Fibroblast of lung (primary cell): ENCODE data around the gene CTU1. TPM values are rescaled to one million over a fixed set of nuclear protein-coding genes. Genes with fewer than 3 reads are reported as not detected.

Experiments
- DNase-seq, 2 donors: peaks; one replicate each; pipeline versions ENCODE4 v3.0.0 to v3.0.0-alpha.2; 2010; ENCODE audit warnings: low read depth in 2 of 2
- H2AFZ ChIP-seq: 2 replicates; pipeline ENCODE4 v1.5.1; 2012; ENCODE audit warnings: low read length, control low read depth, inconsistent platforms
- H3K27ac ChIP-seq: 2 replicates; pipeline ENCODE4 v1.5.1; 2011; ENCODE audit warnings: low read length, control low read depth; ENCODE audit not compliant: insufficient read depth
- H3K27me3 ChIP-seq: 2 replicates; pipeline ENCODE4 v1.5.1; 2011; ENCODE audit warnings: mild to moderate bottlenecking, low read length; ENCODE audit not compliant: control insufficient read depth, insufficient read depth
- H3K36me3 ChIP-seq: 2 replicates; pipeline ENCODE4 v1.5.1; 2011; ENCODE audit warnings: low read length; ENCODE audit not compliant: control insufficient read depth, insufficient read depth
- H3K4me1 ChIP-seq: 2 replicates; pipeline ENCODE4 v1.5.1; 2011; ENCODE audit warnings: low read length; ENCODE audit not compliant: control insufficient read depth, insufficient read depth; ENCODE audit errors: extremely low read depth
- H3K4me2 ChIP-seq: 2 replicates; pipeline ENCODE4 v1.5.1; 2011; ENCODE audit warnings: low read length, control low read depth; ENCODE audit not compliant: insufficient read depth; ENCODE audit errors: extremely low read depth
- H3K4me3 ChIP-seq, 4 experiments: fragments of 200-600 bp in 1 of 4; sonication (generic) in 1 of 4; replicated peaks in 1 of 4; 2 replicates each; pipeline ENCODE4 v1.5.1; 2011 to 2016; ENCODE audit warnings: low read length in 4 of 4, low read depth in 3 of 4, mild to moderate bottlenecking in 3 of 4, control low read depth in 2 of 4, inconsistent platforms in 1 of 4, mixed read lengths in 1 of 4; ENCODE audit not compliant: insufficient read depth in 1 of 4; ENCODE audit errors: control extremely low read depth in 1 of 4
- H3K79me2 ChIP-seq: 2 replicates; pipeline ENCODE4 v1.5.1; 2012; ENCODE audit warnings: mild to moderate bottlenecking, low read length, inconsistent platforms; ENCODE audit not compliant: control insufficient read depth, insufficient read depth
- H3K9ac ChIP-seq: 2 replicates; pipeline ENCODE4 v1.5.1; 2011; ENCODE audit warnings: mild to moderate bottlenecking, low read length, control low read depth; ENCODE audit not compliant: insufficient read depth
- H3K9me3 ChIP-seq: 2 replicates; pipeline ENCODE4 v1.5.1; 2012; ENCODE audit warnings: low read depth, low read length; ENCODE audit not compliant: control insufficient read depth, insufficient read depth
- H4K20me1 ChIP-seq: 2 replicates; pipeline ENCODE4 v1.5.1; 2011; ENCODE audit warnings: low read length; ENCODE audit not compliant: control insufficient read depth, insufficient read depth; ENCODE audit errors: extremely low read depth
- EZH2 ChIP-seq: IDR thresholded peaks from 2 replicates; pipeline ENCODE4 v1.5.1; 2012; ENCODE audit warnings: low read length, control low read depth, mild to moderate bottlenecking; ENCODE audit errors: missing control alignments
- polyA plus RNA-seq, 2 donors: library from polyadenylated mRNA; depleted of rRNA in 1 of 2; stranded (reverse) in 1 of 2; unstranded in 1 of 2; fragments of >200 nt; gene quantifications; 2 replicates each; pipeline ENCODE4 v1.2.1, GENCODE V29; 2011 to 2012; ENCODE audit warnings: missing spikeins in 1 of 2
- total RNA-seq: library from RNA; depleted of rRNA; stranded (reverse); fragments of >200 nt; gene quantifications from 2 replicates; pipeline ENCODE4 v1.2.1, GENCODE V29; 2014
- TF ChIP-seq, protein P1 (sequence below), 2 donors: IDR thresholded peaks in 1 of 2; conservative IDR thresholded peaks in 1 of 2; 1 replicate in 1 of 2; 2 replicates in 1 of 2; pipeline ENCODE4 v1.5.1; 2011 to 2012; ENCODE audit warnings: low read length in 2 of 2, control low read depth in 1 of 2, inconsistent platforms in 1 of 2, low read depth in 1 of 2, mild to moderate bottlenecking in 1 of 2

CTU1 gene
- total and polyA plus RNA-seq, 2 donors (not counting 1 experiment from before 2014, with no cell fraction given), result 1.2 to 8.1 TPM

DNA sequence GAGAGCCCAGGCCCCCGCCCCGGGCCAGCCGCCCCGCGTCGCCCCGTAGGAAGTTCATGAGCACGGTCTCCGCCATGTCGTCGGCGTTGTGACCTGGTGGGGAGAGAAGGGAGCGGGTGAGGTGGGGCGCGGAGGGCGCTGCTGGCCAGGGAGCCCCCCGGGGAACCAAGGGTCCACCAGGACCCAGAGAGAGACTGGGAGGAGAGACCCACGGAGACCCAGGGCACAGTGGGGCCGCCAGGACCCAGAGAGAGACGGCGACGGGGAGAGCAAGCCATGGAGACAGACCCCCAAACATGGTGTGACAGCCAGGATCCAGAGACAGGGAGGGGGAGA is 9.2 kb downstream of the CTU1 start:
- no peak overlapping the region for H3K4me2 ChIP-seq

DNA sequence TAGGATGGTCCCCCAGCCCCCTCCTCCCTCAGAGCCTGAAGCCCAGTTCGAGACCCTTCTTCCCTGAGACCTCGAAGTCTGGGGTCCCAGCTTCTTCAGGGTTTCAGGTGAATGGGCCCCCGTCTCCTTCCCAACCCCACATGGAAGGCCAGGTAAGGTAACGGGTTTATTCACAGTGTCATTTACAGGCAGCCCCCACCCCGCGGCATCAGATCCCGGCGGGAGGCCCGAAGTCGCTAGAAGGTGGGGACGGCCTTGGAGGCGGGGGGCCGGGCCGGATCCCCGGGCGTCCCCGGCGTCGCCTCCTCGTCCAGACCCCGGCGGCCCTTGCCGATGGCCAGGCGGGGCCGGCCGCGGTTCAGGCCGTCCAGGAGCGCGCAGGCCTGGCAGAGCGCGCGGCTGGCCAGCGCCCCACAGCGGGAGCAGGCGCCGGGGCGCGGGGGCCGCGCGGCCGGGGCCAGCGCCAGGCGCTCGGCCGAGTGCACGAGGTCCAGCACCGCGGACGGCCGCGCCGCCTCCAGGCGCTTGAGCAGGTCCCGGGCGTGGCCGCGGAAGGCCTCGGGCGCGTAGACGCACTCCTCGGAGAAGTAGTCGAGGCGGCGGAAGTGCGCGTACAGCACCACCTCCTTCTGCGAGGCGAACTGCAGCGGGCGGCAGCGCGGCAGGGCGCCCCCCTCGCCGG is 9.7 kb downstream of the CTU1 start:
- peaks cover 4% of the 10 kb centered on the region for H3K36me3 ChIP-seq
- H3K4me1 ChIP-seq, result no peaks in the 10 kb centered on the region
- no peak overlapping the region for H3K27ac ChIP-seq
- TF ChIP-seq, protein P1, sequence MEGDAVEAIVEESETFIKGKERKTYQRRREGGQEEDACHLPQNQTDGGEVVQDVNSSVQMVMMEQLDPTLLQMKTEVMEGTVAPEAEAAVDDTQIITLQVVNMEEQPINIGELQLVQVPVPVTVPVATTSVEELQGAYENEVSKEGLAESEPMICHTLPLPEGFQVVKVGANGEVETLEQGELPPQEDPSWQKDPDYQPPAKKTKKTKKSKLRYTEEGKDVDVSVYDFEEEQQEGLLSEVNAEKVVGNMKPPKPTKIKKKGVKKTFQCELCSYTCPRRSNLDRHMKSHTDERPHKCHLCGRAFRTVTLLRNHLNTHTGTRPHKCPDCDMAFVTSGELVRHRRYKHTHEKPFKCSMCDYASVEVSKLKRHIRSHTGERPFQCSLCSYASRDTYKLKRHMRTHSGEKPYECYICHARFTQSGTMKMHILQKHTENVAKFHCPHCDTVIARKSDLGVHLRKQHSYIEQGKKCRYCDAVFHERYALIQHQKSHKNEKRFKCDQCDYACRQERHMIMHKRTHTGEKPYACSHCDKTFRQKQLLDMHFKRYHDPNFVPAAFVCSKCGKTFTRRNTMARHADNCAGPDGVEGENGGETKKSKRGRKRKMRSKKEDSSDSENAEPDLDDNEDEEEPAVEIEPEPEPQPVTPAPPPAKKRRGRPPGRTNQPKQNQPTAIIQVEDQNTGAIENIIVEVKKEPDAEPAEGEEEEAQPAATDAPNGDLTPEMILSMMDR (conservative IDR thresholded peaks at IDR 0.05 in 1 of 2, IDR thresholded peaks at IDR 0.05 in 1 of 2; ENCODE audit: low read depth in 1 of 2, low read length in 2 of 2), result no peak
- TF ChIP-seq EZH2, result no peak
- H3K4me2 ChIP-seq, result no peak overlapping the region
- DNase-seq, result peak; percentile 6 to 33
- H3K9me3 ChIP-seq, result no peaks in the 10 kb centered on the region
- no peak overlapping the region for H3K9ac ChIP-seq
- no peaks in the 10 kb centered on the region for H3K79me2 ChIP-seq
- H3K4me3 ChIP-seq, result no peak overlapping the region
- H4K20me1 ChIP-seq, result no peaks in the 10 kb centered on the region
- H2AFZ ChIP-seq, result no peak overlapping the region
- no peaks in the 10 kb centered on the region for H3K27me3 ChIP-seq

More for the DNA sequence above, 9.2 kb downstream of the CTU1 start:
- Histone ChIP-seq H3K4me1 (no peaks in the 10 kb centered on the region), H3K79me2 (no peaks in the 10 kb centered on the region), H2AFZ (no peak overlapping the region), H3K9me3 (no peaks in the 10 kb centered on the region), H3K27ac (no peak overlapping the region), H3K27me3 (no peaks in the 10 kb centered on the region), H3K36me3 (peaks cover 6% of the 10 kb centered on the region), H3K4me3 (no peak overlapping the region), H3K9ac (no peak overlapping the region), H4K20me1 (no peaks in the 10 kb centered on the region)
- no peak for DNase-seq
- TF ChIP-seq, protein P1 (conservative IDR thresholded peaks at IDR 0.05 in 1 of 2, IDR thresholded peaks at IDR 0.05 in 1 of 2; ENCODE audit: low read depth in 1 of 2, low read length in 2 of 2), result no peak

DNA sequence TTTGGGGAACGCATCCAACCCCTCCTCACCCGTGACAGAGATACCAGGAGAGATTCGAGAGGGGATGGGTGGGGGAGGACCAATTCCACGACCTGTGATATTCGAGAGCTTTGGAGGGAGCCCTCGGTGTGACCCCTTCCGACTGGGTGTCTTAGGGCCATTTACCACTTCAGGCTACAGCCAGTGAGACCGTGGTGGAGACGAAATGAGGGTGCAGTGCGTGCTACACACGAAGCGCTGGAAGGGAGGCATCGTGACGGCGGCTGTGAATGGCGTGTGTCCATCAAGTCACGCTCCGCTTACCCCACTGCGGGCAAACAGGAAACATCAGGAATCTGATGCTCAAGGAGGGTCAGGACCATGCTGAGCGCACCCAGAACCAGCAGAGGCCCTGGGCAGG is 10.4 kb downstream of the CTU1 start:
- Histone ChIP-seq H3K4me2 (no peak overlapping the region), H3K36me3 (peaks cover 4% of the 10 kb centered on the region), H3K9ac (no peak overlapping the region), H3K4me1 (no peaks in the 10 kb centered on the region), H3K79me2 (no peaks in the 10 kb centered on the region), H3K27me3 (no peaks in the 10 kb centered on the region), H3K4me3 (no peak overlapping the region), H2AFZ (no peak overlapping the region), H3K9me3 (no peaks in the 10 kb centered on the region), H4K20me1 (no peaks in the 10 kb centered on the region), H3K27ac (no peak overlapping the region)
- no peak for DNase-seq
- no peak for TF ChIP-seq EZH2
- TF ChIP-seq, protein P1 (conservative IDR thresholded peaks at IDR 0.05 in 1 of 2, IDR thresholded peaks at IDR 0.05 in 1 of 2; ENCODE audit: low read depth in 1 of 2, low read length in 2 of 2), result no peak
